Upper lobe of left lung (tissue), 4 donors: ENCODE results near the gene MGAT4A.
"Not testable (repeated sequence)": the region's sequence is repeated elsewhere in the genome, so short reads cannot be mapped to it uniquely, and the experiment has no call there.

Experiments used
- CTCF ChIP-seq, 6 experiments: fragments of 450-650 bp in 4 of 6; fragments of 200-600 bp in 2 of 6; sonication (generic) in 2 of 6; IDR thresholded peaks; one replicate each; pipeline ENCODE4 v1.5.1; 2016 to 2019; ENCODE audit warnings: antibody characterized with exemption in 6 of 6
- EP300 ChIP-seq, 4 donors: sonication (generic); formaldehyde crosslinking; IDR thresholded peaks; one replicate each; pipeline ENCODE4 v1.5.1; 2017; ENCODE audit warnings: antibody characterized with exemption in 4 of 4, control low read depth in 2 of 4
- POLR2A ChIP-seq, 4 donors: fragments of 450-650 bp; IDR thresholded peaks; one replicate each; pipeline ENCODE4 v1.5.1; 2016 to 2017; ENCODE audit warnings: antibody characterized with exemption in 4 of 4, mild to moderate bottlenecking in 2 of 4

- not testable (repeated sequence) for TF ChIP-seq CTCF, POLR2A, EP300 (IDR thresholded peaks at IDR 0.05)
Measured at GRCh38 chr2:98752711-98753110, 21.8 kb upstream of the MGAT4A start.
